ENCODE measurements around the gene ADCY5. TPM values are rescaled to one million over a fixed set of nuclear protein-coding genes. Genes with fewer than 3 reads are reported as not detected.

ADCY5 gene
- total RNA-seq, 1 experiment from 2014 or later = 1.4 TPM

- no peaks in the 10 kb centered on the region for H3K36me3 ChIP-seq (ENCODE audit: control insufficient read depth, insufficient read depth, low read length)
- intact Hi-C loops (cut with micrococcal nuclease; ENCODE audit: unreplicated experiment) (no loop called here), in situ Hi-C loops (cut with HindIII; ENCODE audit: low pct_unique_long_range_greater_than_20kb, low sequenced_read_pairs) (no loop called here)
- ATAC-seq (no peak), DNase-seq (ENCODE audit: low read depth, low spot score) (no peak)
- ChIA-PET CTCF (interaction anchor here (0.9 kb wide), 1 partner anchor 146 kb away, joined by 3 read pairs; no protein-coding TSS in a partner anchor), POLR2A (no interaction called here)
- TF ChIP-seq POLR2AphosphoS5 (IDR thresholded peaks at IDR 0.05; ENCODE audit: low read depth, low read length) = no peak
- TF ChIP-seq, protein P1, sequence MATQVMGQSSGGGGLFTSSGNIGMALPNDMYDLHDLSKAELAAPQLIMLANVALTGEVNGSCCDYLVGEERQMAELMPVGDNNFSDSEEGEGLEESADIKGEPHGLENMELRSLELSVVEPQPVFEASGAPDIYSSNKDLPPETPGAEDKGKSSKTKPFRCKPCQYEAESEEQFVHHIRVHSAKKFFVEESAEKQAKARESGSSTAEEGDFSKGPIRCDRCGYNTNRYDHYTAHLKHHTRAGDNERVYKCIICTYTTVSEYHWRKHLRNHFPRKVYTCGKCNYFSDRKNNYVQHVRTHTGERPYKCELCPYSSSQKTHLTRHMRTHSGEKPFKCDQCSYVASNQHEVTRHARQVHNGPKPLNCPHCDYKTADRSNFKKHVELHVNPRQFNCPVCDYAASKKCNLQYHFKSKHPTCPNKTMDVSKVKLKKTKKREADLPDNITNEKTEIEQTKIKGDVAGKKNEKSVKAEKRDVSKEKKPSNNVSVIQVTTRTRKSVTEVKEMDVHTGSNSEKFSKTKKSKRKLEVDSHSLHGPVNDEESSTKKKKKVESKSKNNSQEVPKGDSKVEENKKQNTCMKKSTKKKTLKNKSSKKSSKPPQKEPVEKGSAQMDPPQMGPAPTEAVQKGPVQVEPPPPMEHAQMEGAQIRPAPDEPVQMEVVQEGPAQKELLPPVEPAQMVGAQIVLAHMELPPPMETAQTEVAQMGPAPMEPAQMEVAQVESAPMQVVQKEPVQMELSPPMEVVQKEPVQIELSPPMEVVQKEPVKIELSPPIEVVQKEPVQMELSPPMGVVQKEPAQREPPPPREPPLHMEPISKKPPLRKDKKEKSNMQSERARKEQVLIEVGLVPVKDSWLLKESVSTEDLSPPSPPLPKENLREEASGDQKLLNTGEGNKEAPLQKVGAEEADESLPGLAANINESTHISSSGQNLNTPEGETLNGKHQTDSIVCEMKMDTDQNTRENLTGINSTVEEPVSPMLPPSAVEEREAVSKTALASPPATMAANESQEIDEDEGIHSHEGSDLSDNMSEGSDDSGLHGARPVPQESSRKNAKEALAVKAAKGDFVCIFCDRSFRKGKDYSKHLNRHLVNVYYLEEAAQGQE (IDR thresholded peaks at IDR 0.05; ENCODE audit: insufficient read depth in 1 of 2, low read depth in 2 of 2, low read length in 1 of 2) = no peak
- TF ChIP-seq, protein P2, sequence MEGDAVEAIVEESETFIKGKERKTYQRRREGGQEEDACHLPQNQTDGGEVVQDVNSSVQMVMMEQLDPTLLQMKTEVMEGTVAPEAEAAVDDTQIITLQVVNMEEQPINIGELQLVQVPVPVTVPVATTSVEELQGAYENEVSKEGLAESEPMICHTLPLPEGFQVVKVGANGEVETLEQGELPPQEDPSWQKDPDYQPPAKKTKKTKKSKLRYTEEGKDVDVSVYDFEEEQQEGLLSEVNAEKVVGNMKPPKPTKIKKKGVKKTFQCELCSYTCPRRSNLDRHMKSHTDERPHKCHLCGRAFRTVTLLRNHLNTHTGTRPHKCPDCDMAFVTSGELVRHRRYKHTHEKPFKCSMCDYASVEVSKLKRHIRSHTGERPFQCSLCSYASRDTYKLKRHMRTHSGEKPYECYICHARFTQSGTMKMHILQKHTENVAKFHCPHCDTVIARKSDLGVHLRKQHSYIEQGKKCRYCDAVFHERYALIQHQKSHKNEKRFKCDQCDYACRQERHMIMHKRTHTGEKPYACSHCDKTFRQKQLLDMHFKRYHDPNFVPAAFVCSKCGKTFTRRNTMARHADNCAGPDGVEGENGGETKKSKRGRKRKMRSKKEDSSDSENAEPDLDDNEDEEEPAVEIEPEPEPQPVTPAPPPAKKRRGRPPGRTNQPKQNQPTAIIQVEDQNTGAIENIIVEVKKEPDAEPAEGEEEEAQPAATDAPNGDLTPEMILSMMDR (IDR thresholded peaks at IDR 0.05) = no peak
- no peak for TF ChIP-seq TCF7L2 (IDR thresholded peaks at IDR 0.05; ENCODE audit: low read depth, low read length)
- no peak for TF ChIP-seq SIN3A (IDR thresholded peaks at IDR 0.05; ENCODE audit: borderline replicate concordance, insufficient read depth, low read depth, low read length)
- H3K4me3 ChIP-seq (ENCODE audit: low read depth in 2 of 2, low read length in 2 of 2) = no peak overlapping the region
- BruUV-seq (replicated peaks) = no TSS peak
- H3K4me1 ChIP-seq (ENCODE audit: control insufficient read depth, insufficient read depth, low read length) = no peaks in the 10 kb centered on the region
- H3K9me3 ChIP-seq (ENCODE audit: control insufficient read depth, insufficient read depth, low read depth, low read length) = no peaks in the 10 kb centered on the region
- H3K27me3 ChIP-seq (ENCODE audit: control insufficient read depth, insufficient read depth, low read length) = no peaks in the 10 kb centered on the region
- H3K27ac ChIP-seq (ENCODE audit: low read length) = no peak overlapping the region
These were observed 105.4 kb downstream of the ADCY5 start for GRCh38 chr3:123343296-123344174.

GRCh38 chr3:123342631-123343080, 106.2 kb downstream of the ADCY5 start:
- Histone ChIP-seq H3K4me1 (ENCODE audit: control insufficient read depth, insufficient read depth, low read length) (no peaks in the 10 kb centered on the region), H3K36me3 (ENCODE audit: control insufficient read depth, insufficient read depth, low read length) (no peaks in the 10 kb centered on the region), H3K4me3 (ENCODE audit: low read depth in 2 of 2, low read length in 2 of 2) (no peak overlapping the region), H3K9me3 (ENCODE audit: control insufficient read depth, insufficient read depth, low read depth, low read length) (no peaks in the 10 kb centered on the region), H3K27ac (ENCODE audit: low read length) (no peak overlapping the region), H3K27me3 (ENCODE audit: control insufficient read depth, insufficient read depth, low read length) (no peaks in the 10 kb centered on the region)
- ChIA-PET POLR2A (interaction anchor here (0.5 kb wide), 1 partner anchor 263 kb away, joined by 5 read pairs; no protein-coding TSS in a partner anchor), CTCF (interaction anchor here (0.9 kb wide), 1 partner anchor 147 kb away, joined by 3 read pairs; no protein-coding TSS in a partner anchor)
- intact Hi-C loops (cut with micrococcal nuclease; ENCODE audit: unreplicated experiment) = no loop called here
- DNase-seq (ENCODE audit: low read depth, low spot score) (no peak), ATAC-seq (no peak)
- in situ Hi-C loops (cut with HindIII; ENCODE audit: low pct_unique_long_range_greater_than_20kb, low sequenced_read_pairs) = no loop called here
- no peak for TF ChIP-seq SIN3A (IDR thresholded peaks at IDR 0.05; ENCODE audit: borderline replicate concordance, insufficient read depth, low read depth, low read length)
- TF ChIP-seq TCF7L2 (IDR thresholded peaks at IDR 0.05; ENCODE audit: low read depth, low read length) = no peak
- TF ChIP-seq, protein P2 (IDR thresholded peaks at IDR 0.05) = no peak
- no peak for TF ChIP-seq POLR2AphosphoS5 (IDR thresholded peaks at IDR 0.05; ENCODE audit: low read depth, low read length)
- TF ChIP-seq, protein P1 (IDR thresholded peaks at IDR 0.05; ENCODE audit: insufficient read depth in 1 of 2, low read depth in 2 of 2, low read length in 1 of 2) = no peak
- no TSS peak for BruUV-seq (replicated peaks)

All from Panc1 (cell line).